Measurements from ENCODE around the gene KDM6A. TPM values are rescaled to one million over a fixed set of nuclear protein-coding genes. Genes with fewer than 3 reads are reported as not detected.

The KDM6A gene
- total and polyA plus RNA-seq, 8 donors = 21.1 to 75.0 (median 49.2) TPM

GRCh38 chrX:45154462-45154861, 281.5 kb downstream of the KDM6A start:
- Histone ChIP-seq H3K27ac (no peak overlapping the region), H3K4me1 (no peaks in the 10 kb centered on the region), H3K9me3 (no peaks in the 10 kb centered on the region), H3K36me3 (no peaks in the 10 kb centered on the region), H3K27me3 (no peaks in the 10 kb centered on the region), H3K4me3 (no peak overlapping the region)
- TF ChIP-seq CTCF (IDR thresholded peaks at IDR 0.05) = no peak
- DNase-seq (no peak), ATAC-seq (no peak)
- intact Hi-C loops (cut with DNase I) = no loop called here

- TF ChIP-seq CTCF (IDR thresholded peaks at IDR 0.05) = no peak
Observed at GRCh38 chrX:45157647-45158046, 284.7 kb downstream of the KDM6A start.

More at GRCh38 chrX:45157647-45158046, 284.7 kb downstream of the KDM6A start:
- Histone ChIP-seq H3K9me3 (no peaks in the 10 kb centered on the region), H3K4me1 (no peaks in the 10 kb centered on the region), H3K27ac (no peak overlapping the region), H3K36me3 (no peaks in the 10 kb centered on the region), H3K27me3 (no peaks in the 10 kb centered on the region), H3K4me3 (no peak overlapping the region)
- no peak for DNase-seq
- intact Hi-C loops (cut with DNase I) = no loop called here
- no peak for ATAC-seq

Other genes starting within 250 kb of the KDM6A start
- not detected for gene DUSP21, start 29.2 kb upstream of the KDM6A start, total RNA-seq
- not detected for gene DUSP21, start 29.2 kb upstream of the KDM6A start, polyA plus RNA-seq (ENCODE audit: insufficient read length in 6 of 6)